A549 (cell line): ENCODE data around the gene TPSG1.

Experiments
- CTCF ChIP-seq: fragments of >200 bp; sonication (Bioruptor Twin); formaldehyde crosslinking; IDR thresholded peaks from 3 replicates; pipeline ENCODE4 v1.5.1; 2016
- EP300 ChIP-seq, 2 experiments: fragments of >200 bp; sonication (Bioruptor Twin); formaldehyde crosslinking; IDR thresholded peaks; 2 replicates in 1 of 2; 3 replicates in 1 of 2; pipeline ENCODE4 v1.6.1; 2016 to 2017
- FOXS1 ChIP-seq: fragments of 250-450 bp; sonication (Bioruptor Pico); IDR thresholded peaks from 2 replicates; pipeline ENCODE4 v1.5.0; 2020; ENCODE audit warnings: mild to moderate bottlenecking, moderate library complexity
- MAX ChIP-seq: IDR thresholded peaks from 2 replicates; pipeline ENCODE4 v1.6.1; 2012
- NR3C1 ChIP-seq: fragments of >200 bp; sonication (Bioruptor Twin); formaldehyde crosslinking; IDR thresholded peaks from 3 replicates; pipeline ENCODE4 v1.6.1; 2017
- PHF8 ChIP-seq: fragments of 200-600 bp; sonication (generic); IDR thresholded peaks from 2 replicates; pipeline ENCODE4 v1.6.1; 2016; ENCODE audit warnings: low read depth, mild to moderate bottlenecking, antibody characterized with exemption, moderate library complexity, borderline replicate concordance
- POLR2AphosphoS2 ChIP-seq: conservative IDR thresholded peaks from 2 replicates; pipeline ENCODE4 v1.6.1; 2012; ENCODE audit warnings: low read length, improper control_type of control experiment, inconsistent platforms
- RCOR1 ChIP-seq: fragments of 150-350 bp; IDR thresholded peaks from 2 replicates; pipeline ENCODE4 v1.6.1; 2014; ENCODE audit warnings: antibody characterized with exemption, low read length, low read depth
- SMC3 ChIP-seq: fragments of >200 bp; sonication (Bioruptor Twin); formaldehyde crosslinking; IDR thresholded peaks from 3 replicates; pipeline ENCODE4 v1.6.1; 2018; ENCODE audit warnings: inconsistent platforms
- TP53 ChIP-seq: fragments of 250-450 bp; sonication (Bioruptor Pico); IDR thresholded peaks from 2 replicates; pipeline ENCODE4 v1.5.0; 2021; ENCODE audit warnings: mild to moderate bottlenecking, moderate library complexity

DNA sequence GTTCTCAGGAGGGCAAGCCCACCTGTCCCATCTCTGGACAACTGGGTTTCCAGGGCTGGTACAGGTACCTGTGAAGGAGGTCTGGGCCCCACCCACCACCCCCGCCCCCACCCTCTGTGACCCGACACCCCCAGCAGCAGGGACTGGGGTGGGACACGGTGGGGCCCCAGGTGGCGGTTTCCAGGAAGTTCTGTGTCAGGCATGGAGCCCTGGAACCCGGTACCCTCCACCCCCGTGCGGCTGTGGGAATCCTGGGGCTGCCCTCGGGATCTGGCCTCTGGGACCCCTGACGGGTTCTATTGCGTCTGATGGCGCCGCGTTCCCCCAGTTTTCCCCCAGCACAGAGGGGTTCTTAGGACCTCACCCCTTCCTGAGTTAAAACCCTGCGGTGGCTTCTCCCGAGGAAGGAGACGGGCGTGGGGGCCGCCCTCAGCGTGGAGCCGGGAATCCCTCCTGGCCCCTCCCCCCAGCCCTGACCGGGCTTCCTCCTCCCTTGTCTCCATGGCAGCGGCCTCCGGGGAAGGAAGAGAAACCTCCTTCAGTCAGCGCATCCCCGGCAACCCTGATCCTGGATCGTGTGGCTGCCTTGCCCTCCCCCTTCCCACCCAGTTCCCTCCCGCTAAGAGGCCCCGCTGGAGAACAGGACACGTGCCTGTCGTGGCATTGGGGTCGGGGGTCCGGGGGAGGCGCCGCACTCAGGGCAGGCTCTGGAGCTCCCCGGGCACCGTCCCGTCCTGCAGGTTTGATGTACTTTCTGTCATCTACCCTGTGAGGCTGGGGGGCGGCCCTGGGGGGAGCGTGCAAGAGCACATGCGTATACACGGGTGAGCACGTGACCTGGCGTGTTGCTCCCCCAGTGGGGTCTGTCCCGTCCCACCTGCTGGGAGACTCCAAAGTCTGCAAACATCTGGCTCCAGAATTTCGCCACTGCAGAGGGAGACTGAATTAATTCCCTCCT, 41.8 kb downstream of the TPSG1 start:
- no peak for TF ChIP-seq RCOR1
- TF ChIP-seq TP53 (CRISPR knock-in tag): no peak
- TF ChIP-seq MAX: 0 out of 2 replicates have a peak, but pooled peaks have one; percentile 22
- TF ChIP-seq CTCF: no peak
- TF ChIP-seq FOXS1: no peak
- no peak for TF ChIP-seq PHF8
- no peak for TF ChIP-seq NR3C1
- TF ChIP-seq POLR2AphosphoS2: no peak
- no peak for TF ChIP-seq EP300 (IDR thresholded peaks at IDR 0.05)
- TF ChIP-seq SMC3: no peak
